ENCODE data around the gene CHERP.
A peak's percentile ranks its signal among the peaks of the same experiment; 100 is the strongest.
"Not testable (repeated sequence)": the region's sequence is repeated elsewhere in the genome, so short reads cannot be mapped to it uniquely, and the experiment has no call there.

The CHERP gene

DNA sequence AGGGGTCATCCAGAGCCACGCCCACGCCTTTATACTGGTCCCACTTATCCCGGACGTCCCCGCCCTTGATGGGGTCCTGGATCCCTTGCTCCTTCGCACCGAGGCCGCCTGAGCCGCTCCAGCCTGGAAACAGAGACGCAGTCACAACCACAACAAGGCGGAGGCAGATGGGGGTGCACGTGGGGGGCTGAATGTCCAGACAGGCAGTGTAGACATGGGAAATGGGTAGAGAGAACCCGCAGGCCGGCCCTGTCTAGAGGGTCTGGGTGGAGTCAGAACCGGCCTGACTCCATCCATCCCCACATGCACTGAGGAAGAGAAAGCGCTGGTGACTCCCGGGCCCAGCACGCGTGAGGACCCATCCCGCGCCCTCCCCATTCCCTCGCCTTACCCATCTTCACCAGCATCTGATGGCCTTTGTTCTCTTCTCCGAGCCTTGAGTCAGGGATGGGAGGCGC is 23.0 kb downstream of the CHERP start:
- no peak for DNase-seq (ENCODE audit: low read depth)

DNA sequence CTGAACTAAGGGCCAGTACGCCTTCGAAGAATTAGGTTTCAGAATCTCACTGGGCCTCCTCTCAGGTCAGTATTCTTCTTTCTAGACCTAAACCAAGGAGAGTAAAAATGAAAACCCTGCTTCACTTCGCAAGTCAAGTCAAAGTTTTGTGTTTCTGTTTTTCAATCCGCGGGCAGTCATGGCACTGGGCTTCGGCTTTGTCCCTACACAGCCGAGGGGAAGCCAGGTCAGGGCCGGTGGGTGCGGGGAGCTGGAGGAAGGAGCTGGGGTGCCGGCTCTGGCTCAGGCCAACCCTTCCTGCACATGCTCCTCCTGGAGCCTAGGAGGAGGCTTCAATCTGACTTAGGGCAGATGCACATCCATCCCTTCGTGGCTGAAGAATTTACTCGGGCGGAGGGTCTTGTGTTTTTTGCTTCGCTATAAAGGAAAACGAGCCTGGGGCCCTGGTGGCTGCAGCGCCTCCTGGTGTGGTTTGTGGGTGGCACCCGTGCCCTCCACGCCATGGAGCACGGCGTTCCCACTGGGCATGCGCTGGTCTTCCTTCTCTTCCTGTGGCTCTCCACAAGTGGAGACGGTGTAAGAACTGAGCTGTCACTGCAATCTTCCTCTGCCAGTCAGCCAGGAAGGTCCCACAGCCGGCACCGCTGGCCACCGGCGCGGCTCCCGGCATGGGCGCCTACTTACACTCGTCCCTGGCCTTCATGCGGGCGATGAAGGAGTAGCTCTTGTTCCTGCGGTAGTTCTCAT is 23.6 kb downstream of the CHERP start:
- no peak for DNase-seq (ENCODE audit: low read depth)

DNA sequence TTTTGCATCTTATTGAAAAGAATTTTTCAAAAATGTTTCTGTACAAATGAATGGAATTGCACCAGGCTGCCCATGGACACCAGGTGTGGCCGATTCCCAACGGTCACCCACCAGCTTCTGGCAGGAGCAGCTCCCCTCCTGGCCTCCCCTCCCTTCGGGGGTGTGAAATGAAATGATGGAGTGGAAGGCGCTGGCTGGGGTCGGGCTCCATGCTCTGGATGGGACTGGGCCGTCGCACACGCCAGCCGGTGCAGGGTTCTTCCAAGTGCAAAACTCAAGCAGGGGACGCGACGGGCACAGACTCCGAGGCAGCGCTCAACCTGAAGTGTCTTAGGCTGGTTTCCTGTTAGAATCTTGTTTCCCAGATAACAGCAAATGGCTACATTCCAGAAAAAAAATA is 24.2 kb downstream of the CHERP start:
- no peak for DNase-seq (ENCODE audit: low read depth)

DNA sequence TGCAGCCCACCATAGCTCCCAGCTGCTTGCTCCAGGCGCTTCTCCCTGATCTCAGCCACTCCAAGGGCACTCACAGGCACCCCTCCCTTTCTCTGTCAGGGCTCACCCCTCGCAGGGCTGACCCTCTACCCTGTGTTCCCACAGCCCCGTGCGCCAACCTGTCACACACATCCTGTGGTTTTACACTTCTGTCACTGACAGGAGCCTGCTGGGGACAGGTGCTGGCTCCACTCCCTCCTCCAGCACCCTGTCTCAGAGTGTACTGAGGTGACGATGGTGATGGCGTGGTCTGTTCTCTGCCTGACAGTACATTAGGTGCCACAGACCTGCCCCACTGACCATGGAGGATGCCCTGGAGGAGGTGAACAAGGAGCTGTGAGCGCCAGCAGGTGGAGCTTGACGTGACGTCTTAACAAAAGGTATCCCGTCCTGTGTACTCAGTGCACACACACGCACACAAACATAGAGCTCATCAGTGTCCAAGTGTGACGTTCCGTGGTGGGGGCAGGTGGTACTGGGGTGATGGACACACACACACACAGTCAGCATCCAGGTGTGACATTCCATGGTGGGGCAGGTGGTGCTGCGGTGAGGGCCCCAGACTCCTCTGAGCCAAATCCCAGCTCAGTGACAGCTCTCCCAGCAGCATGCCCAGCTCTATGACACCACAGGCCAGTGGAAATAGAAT is 25.2 kb downstream of the CHERP start:
- no peak for DNase-seq (ENCODE audit: low read depth)

DNA sequence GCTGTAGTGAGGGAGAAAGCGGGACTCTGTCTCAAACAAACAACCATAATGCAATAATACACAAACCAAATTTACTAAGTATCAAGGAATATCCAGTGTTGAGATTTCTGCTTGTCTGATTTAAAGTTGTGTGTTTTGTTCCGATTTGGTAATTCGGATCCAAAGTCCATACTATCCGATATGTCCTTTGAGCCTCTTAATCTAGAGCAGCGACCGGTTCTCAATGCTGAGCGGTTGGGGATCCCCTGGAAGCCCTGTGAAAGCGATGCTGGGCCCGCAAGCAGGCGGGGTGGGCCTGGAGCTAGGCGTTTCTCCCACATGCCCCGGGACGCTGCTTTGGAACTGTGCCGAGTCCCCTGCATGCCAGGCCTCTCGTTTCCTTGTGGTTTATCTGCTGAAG is 25.9 kb downstream of the CHERP start:
- DNase-seq (ENCODE audit: low read depth), result no peak

DNA sequence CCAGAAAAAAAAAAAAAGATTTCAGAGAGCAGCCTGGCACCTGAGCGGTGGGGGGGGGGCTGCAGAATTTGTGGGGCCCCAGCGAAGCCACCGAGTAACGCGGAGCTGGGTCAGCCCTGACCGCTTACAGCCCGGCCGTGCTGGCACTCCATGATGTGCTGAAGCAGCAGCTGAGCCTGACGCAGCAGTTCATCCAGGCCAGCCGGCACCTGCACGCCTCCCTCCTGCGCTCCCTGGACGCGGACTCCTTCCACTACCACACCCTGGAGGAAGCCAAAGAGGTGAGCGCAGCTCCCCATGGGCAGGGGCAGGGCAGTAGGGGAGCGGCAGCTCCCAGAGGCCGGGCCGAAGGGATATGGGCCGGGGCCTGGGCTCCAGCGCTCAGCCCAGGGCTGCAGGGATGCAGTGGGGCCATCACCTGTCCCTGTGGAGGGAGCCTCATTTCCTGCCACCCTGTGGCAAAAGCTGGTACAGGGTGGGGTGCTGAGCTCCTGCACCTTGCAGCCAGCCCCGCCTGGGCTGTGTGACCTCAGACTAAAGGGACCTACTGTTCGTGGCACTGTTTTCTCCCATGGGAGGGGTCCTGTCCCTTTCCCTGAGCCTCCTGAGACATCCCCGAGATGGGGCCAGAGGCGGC is 27.7 kb downstream of the CHERP start:
- DNase-seq (ENCODE audit: low read depth), result no peak

DNA sequence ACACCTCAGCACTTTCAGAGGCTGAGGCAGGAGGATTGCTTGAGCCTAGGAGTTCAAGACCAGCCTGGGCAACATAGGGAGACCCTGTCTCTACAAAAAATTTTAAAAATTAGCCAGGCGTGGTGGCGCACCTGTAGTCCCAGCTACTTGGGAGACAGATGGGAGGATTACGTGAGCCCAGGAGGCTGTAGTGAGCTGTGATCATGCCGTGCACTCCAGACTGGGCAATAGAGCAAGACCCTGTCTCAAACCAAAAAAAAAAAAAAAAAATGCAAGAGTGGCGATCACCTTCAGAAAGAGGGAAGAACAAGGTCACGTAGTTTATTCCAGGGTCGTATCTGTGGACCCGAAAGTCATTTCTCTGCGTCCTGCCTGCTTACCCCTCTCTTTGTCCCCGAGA is 29.6 kb downstream of the CHERP start:
- not testable (repeated sequence) for DNase-seq (ENCODE audit: low read depth)

DNA sequence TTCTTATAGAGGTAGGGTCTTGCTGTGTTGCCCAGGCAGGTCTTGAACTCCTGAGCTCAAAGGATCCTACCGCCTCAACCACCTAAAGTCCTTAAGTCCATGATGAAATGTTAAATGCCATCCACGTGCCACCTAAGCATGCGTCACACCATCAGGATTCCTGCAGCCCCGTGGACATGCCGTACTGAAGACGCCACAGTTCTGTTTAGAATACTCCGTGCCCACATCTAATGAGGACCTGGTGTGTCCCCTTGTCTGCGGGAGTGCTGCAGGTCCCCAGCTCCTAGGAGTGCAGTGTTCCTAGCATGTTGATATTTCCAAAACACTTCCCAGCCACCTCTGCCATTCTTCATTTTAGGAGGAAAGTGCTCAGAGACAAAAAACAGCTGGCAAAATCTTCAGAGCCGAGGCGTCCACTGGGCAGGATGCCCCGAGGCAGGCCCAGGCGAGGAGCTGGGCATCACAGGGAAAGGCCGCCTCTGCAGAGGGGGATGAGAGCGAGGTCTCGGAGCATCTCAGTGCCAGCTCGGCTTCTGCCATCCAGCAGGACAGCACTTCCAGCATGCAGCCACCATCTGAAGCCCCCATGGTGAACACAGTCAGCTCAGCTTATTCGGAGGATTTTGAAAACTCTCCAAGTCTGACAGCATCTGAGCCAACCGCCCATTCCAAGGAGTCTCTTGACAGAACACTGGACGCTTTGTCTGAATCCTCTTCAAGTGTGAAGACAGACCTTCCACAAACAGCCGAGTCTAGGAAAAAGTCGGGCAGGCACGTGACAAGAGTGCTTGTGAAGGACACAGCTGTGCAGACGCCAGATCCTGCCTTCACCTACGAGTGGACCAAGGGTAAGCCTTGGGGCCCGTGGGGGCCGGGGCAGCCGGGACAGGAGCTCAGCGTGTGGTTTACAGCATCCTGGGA is 32.8 kb downstream of the CHERP start:
- DNase-seq (ENCODE audit: low read depth), result no peak

DNA sequence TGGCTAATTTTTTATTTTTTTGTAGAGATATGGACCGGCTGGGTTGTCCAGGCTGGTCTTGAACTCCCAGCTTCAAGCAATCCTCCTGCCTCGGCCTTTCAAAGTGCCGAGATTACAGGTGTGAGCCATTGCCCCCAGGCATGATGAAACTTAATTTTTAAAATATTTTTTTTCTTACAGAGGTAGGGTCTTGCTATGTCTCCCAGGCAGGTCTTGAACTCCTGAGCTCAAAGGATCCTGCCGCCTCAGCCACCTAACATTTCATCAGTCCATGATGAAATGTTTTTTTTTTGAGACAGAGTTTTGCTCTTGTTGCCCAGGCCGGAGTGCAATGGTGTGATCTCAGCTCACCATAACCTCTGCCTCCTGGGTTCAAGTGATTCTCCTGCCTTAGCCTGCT is 33.7 kb downstream of the CHERP start:
- DNase-seq (ENCODE audit: low read depth), result no peak

DNA sequence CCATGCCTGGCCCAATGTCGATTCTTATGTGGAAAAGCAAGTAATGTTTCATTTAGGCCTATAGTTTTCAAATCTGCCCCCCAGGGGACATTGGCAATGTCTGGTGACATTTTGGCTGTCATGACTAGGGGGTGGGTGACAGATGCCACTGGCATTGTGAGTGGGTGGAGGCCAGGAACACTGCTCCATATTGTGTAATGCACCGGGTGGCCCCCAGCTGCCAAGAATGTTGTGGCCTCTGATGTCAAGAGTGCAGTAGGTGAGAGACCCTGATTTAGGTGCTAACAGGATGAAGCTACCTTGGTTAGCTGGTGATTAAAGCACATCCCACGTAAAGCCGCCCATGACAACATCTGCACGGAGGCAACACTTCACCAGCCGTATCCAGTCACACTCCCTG is 35.3 kb downstream of the CHERP start:
- DNase-seq (ENCODE audit: low read depth), result no peak

DNA sequence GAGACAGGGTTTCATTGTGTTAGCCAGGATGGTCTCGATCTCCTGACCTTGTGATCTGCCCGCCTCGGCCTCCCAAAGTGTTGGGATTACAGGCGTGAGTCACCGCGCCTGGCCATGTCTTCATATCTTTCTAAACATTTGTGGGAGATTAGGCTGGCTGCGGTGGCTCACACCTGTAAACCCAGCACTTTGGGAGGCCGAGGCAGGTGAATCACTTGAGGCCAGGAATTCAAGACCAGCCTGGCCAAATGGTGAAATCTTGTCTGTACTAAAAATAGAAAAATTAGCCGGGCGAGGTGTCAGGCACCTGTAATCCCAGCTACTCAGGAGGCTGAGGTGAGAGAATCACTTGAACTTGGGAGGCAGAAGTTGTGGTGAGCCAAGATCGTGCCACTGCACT is 36.1 kb downstream of the CHERP start:
- DNase-seq (ENCODE audit: low read depth), result not testable (repeated sequence)

DNA sequence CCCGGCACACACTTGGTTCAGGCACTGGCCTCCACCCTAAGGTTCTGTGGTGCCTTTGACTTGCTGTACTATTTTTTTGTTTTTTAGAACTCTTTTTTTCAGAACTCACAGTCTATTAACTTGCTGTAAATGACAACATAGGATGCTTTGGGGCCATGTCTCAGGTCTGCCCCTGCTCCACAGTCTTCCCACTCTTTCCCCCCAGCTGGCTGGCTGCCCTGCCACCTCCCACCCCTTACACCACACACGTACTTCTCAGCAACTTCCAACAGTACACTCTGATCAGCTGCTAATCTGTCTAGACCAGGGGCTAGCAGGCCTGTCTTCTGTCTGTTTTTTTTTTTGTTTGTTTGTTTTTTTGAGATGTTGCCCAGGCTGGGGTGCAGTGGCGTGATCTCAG is 38.0 kb downstream of the CHERP start:
- DNase-seq (ENCODE audit: low read depth), result no peak

DNA sequence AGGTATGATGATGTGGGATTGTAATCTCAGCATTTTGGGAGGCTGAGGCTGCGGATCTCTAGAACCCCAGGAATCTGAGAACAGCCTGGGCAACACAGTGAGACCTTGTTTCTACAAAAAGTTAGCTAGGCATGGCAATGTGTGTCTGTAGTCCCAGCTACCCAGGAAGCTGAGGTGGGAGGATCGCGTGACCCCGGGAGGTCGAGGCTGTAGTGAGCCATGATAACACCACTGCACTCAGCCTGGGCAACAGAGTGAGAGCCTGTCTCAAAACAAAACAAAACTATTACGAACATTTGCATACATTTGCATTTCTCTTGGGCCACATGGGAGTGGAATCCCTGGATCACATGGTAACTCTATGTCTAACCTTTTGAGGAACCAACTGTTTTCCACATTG is 44.4 kb downstream of the CHERP start:
- no peak for DNase-seq (ENCODE audit: low read depth)

DNA sequence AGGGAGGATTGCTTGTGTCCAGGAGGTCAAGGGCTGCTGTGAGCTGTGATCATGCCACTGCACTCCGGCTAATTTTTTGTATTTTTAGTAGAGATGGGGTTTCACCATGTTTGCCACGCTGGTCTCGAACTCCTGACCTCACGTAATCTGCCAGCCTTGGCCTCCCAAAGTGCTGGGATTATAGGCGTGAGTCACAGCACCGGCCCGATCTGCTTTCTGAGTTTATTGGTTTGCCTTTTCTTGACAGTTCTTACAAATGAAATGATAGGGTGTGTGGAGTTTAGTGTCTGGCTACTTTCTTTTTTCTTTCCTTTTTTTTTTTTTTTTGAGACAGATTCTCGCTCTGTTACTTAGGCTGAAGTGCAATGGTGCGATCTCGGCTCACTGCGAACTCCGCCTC is 45.2 kb downstream of the CHERP start:
- peak; percentile 21 for DNase-seq (ENCODE audit: low read depth)

DNA sequence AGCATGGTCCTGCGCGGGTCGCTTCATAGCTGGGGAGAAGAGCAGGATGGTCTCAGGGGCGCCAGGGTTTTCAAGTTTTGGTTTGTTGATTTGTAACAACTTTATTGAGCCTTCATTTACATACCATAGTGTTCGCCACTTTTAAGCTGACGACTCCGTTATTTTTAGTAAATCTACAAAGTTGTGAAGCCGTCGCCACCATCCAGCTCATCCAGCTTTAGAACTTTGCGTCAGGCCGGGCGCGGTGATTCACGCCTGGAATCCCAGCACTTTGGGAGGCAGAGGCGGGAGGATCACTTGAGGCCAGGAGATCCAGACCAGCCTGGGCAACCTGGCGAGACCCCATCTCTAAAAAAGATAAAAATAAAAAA is 45.6 kb downstream of the CHERP start:
- DNase-seq (ENCODE audit: low read depth), result peak; percentile 77

DNA sequence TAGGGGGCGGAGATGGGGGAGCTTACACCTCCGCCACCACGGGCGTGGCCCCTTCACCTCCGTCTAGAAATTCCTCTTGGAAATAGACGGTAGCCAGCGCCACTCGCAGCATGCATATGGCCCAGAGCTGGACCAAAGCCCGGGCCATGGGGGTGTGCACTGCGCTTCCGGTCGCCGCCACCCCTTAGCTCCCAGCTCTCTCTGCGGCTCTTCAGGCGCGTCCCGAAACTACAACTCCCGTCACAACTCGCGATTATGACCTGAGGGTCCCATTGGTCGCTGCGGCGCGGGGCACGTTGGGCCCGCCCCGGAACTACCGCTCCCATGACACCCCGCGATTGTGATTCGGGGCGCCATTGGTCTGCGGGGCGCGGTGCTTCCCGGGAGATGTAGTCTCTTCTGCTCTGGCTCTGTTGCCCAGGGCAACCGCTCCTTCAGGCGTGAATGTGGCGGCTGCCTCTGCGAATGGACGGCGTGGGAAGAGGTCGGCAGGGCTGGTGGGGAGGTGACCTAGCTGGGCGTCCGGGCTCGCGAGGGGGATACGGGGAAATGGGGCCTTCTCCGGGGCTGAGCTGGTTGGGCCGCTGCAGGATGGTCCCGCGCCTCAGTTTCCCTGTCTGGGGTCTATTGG is 46.1 kb downstream of the CHERP start, which contains the start of the genes C19orf44 and CALR3:
TSS of gene C19orf44 (plus strand) at position 413 of the 631 bp plus-strand sequence. CDS start 4,399 bp downstream, outside the sequence.
TSS of gene CALR3 (minus strand) at position 186 of the 631 bp plus-strand sequence. CDS start at position 148, 38 bp downstream.
- DNase-seq (ENCODE audit: low read depth), result peak; percentile 99

DNA sequence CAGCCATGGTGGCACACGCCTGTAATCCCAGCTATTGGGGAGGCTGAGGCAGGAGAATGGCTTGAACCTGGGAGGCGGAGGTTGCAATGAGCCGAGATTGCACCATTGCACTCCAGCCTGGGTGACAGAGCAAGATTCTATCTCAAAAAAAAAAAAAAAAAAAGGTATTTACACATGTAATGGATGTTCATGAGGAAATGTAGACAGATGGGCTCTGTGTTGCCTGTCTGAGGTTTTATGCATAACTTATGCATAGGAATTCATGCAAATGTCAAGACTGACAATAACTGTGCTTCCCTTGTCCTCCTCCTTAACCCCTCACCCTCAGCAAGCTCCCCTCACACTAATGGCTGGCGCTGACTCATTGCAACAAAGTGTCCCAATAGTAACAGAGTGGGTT is 55.8 kb downstream of the CHERP start:
- not testable (repeated sequence) for DNase-seq (ENCODE audit: low read depth)

DNA sequence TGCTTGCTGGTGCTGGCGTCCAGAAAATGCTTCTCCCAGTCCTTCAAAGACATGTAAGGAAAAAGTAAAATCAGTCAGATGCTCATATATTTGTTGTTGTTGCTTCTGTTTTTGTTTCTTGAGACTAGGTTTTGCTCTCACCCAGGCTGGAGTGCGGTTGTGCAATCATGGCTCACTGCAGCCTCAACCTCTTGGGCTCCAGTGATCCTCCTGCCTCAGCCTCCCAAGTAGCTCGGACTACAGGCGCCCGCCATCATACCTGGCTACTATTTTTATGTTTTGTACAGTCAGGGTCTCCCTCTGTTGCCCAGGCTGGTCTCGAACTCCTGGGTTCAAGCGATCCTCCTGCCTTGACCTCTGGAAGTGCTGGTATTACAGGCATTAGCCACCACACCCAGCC is 59.5 kb downstream of the CHERP start:
- no peak for DNase-seq (ENCODE audit: low read depth)

DNA sequence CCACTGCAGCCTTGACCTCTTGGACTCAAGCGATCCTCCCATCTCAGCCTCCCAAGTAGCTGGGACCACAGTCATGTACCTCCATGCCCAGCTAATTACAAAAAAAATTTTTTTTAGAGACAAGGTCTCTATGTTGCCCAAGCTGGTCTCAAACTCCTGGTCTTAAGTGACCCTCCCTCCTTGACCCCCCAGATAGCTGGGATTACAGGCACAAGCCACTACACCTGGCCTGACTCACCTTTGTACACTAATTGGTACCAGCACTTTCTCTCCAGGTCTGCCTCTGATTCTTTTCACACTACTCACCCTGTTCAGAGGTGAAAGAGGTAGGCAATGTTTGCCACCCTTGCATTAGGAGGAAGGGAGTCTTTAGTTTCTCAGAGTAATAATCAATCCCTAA is 64.9 kb downstream of the CHERP start:
- DNase-seq (ENCODE audit: low read depth), result no peak

DNA sequence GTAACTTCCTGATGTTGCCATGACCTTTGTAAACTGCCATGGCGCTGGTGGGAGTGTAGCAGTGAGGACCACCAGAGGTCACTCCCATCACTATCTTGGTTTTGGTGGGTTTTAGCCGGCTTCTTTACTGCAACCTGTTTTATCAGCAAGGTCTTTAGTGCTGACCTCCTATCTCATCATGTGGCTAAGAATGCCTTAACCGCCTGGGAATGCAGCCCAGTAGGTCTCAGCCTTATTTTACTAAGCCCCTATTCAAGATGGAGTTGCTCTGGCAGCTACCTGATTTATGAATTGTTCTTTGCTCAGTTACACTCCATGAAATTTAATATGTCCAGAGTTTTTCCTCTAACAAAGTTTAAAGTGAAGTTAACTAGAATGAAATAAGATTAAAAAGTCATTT is 65.8 kb downstream of the CHERP start:
- DNase-seq (ENCODE audit: low read depth), result no peak

DNA sequence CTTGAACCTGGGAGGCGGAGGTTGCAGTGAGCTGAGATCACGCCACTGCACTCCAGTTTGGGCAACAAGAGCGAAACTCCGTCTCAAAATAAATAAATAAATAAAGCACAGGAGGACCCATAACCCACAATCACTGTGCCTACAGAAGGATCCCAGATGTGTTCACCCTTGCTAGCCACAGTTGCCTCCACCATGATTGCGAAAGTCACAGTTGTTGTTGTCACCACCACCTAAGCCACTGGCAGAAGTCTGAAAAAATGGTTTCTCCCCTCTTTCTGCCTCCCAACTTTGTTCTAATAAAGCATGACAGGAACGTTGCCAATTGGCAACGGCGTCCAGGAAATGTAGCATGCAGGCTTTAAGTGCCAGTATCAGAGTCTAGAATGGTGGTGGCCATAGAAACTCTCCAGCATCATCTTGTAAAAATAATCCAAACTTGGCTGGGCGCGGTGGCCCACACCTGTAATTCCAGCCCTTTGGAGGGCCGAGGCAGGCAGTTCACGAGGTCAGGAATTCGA is 68.3 kb downstream of the CHERP start:
- no peak for DNase-seq (ENCODE audit: low read depth)

Data from EH (cell line).